ENCODE measurements around the gene C1RL. TPM values are rescaled to one million over a fixed set of nuclear protein-coding genes. Genes with fewer than 3 reads are reported as not detected.

The C1RL gene
- total RNA-seq, 1 experiment from 2014 or later, result 17.7 TPM

DNA sequence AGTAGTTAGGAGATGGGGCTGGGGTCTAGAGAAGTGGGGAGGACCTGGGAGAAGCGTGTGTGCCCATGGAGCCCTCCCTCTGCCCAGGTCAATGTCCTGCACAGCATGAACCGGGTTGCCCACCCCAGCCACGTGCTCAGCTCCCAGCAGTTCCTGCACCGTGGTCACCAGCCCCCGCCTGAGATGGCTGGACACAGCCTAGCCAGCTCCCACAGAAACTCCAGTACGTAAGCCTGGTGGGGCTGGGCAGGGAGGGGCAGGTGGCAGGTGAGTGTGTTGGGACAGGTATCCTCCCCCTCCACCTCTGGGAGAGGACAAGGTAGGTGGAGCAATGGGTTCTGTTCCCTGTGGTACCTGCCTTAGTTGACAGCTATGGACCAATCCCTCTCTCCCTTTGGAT lies 41.8 kb upstream of the C1RL start:
- no peaks in the 10 kb centered on the region for H3K9me3 Mint-ChIP-seq
- H3K36me3 Mint-ChIP-seq, result peaks cover 8% of the 10 kb centered on the region
- DNase-seq (ENCODE audit: low spot score) (no peak), ATAC-seq (no peak)
- TF ChIP-seq ZNF416 (CRISPR knock-in tag; IDR thresholded peaks at IDR 0.05), result no peak
- TF ChIP-seq ZNF532 (CRISPR knock-in tag; IDR thresholded peaks at IDR 0.05; ENCODE audit: borderline replicate concordance), result no peak
- TF ChIP-seq TEAD1 (CRISPR knock-in tag; IDR thresholded peaks at IDR 0.05), result no peak
- no peak for TF ChIP-seq ZNF263 (CRISPR knock-in tag; IDR thresholded peaks at IDR 0.05; ENCODE audit: low read depth)
- TF ChIP-seq ZNF232 (CRISPR knock-in tag; IDR thresholded peaks at IDR 0.05), result no peak
- TF ChIP-seq SMAD3 (CRISPR knock-in tag; IDR thresholded peaks at IDR 0.05; ENCODE audit: borderline replicate concordance), result no peak
- TF ChIP-seq FOXJ3 (CRISPR knock-in tag; IDR thresholded peaks at IDR 0.05; ENCODE audit: borderline replicate concordance), result no peak
- TF ChIP-seq, protein P1, sequence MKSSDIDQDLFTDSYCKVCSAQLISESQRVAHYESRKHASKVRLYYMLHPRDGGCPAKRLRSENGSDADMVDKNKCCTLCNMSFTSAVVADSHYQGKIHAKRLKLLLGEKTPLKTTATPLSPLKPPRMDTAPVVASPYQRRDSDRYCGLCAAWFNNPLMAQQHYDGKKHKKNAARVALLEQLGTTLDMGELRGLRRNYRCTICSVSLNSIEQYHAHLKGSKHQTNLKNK (CRISPR knock-in tag; IDR thresholded peaks at IDR 0.05), result no peak
- TF ChIP-seq, protein P2, sequence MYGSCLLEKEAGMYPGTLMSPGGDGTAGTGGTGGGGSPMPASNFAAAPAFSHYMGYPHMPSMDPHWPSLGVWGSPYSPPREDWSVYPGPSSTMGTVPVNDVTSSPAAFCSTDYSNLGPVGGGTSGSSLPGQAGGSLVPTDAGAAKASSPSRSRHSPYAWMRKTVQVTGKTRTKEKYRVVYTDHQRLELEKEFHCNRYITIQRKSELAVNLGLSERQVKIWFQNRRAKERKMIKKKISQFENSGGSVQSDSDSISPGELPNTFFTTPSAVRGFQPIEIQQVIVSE (CRISPR knock-in tag; IDR thresholded peaks at IDR 0.05; ENCODE audit: borderline replicate concordance), result no peak
- TF ChIP-seq TCF7 (CRISPR knock-in tag; IDR thresholded peaks at IDR 0.05; ENCODE audit: low read depth), result no peak
- no peak for TF ChIP-seq CREM (CRISPR knock-in tag; IDR thresholded peaks at IDR 0.05)
- no peak for TF ChIP-seq NFE2L1 (CRISPR knock-in tag; IDR thresholded peaks at IDR 0.05)
- no peak for TF ChIP-seq ATF1 (CRISPR knock-in tag; IDR thresholded peaks at IDR 0.05)
- no peak for TF ChIP-seq SMAD4 (CRISPR knock-in tag; IDR thresholded peaks at IDR 0.05)
- no peak for TF ChIP-seq USF1 (CRISPR knock-in tag; IDR thresholded peaks at IDR 0.05)
- TF ChIP-seq ELF4 (CRISPR knock-in tag; IDR thresholded peaks at IDR 0.05; ENCODE audit: low read depth), result no peak
- ChIA-PET POLR2A (no interaction called here), CTCF (no interaction called here)
- H3K4me1 Mint-ChIP-seq, result no peaks in the 10 kb centered on the region
- H3K4me3 Mint-ChIP-seq, result no peak overlapping the region
- H3K27ac Mint-ChIP-seq, result no peak overlapping the region
- H3K27me3 Mint-ChIP-seq (ENCODE audit: low read depth), result no peaks in the 10 kb centered on the region

GRCh38 chr12:7150356-7150755 lies 41.3 kb upstream of the C1RL start:
- no peak for ATAC-seq
- Mint-ChIP-seq H3K27ac (no peak overlapping the region), H3K36me3 (peaks cover 8% of the 10 kb centered on the region), H3K4me1 (no peaks in the 10 kb centered on the region), H3K27me3 (ENCODE audit: low read depth) (no peaks in the 10 kb centered on the region), H3K4me3 (no peak overlapping the region), H3K9me3 (no peaks in the 10 kb centered on the region)
- CTCF ChIA-PET, result no interaction called here
- POLR2A ChIA-PET, result no interaction called here
- DNase-seq (ENCODE audit: low spot score), result no peak
- TF ChIP-seq ZNF512 (CRISPR knock-in tag; IDR thresholded peaks at IDR 0.05; ENCODE audit: borderline replicate concordance) (no peak), NFATC4 (CRISPR knock-in tag; IDR thresholded peaks at IDR 0.05) (no peak), ZNF671 (CRISPR knock-in tag; IDR thresholded peaks at IDR 0.05) (no peak), ATF1 (CRISPR knock-in tag; IDR thresholded peaks at IDR 0.05) (no peak), NR2C2 (CRISPR knock-in tag; IDR thresholded peaks at IDR 0.05) (no peak), RELA (CRISPR knock-in tag; IDR thresholded peaks at IDR 0.05; ENCODE audit: borderline replicate concordance) (no peak), ATF3 (CRISPR knock-in tag; conservative IDR thresholded peaks at IDR 0.05) (no peak)
- TF ChIP-seq, protein P3, sequence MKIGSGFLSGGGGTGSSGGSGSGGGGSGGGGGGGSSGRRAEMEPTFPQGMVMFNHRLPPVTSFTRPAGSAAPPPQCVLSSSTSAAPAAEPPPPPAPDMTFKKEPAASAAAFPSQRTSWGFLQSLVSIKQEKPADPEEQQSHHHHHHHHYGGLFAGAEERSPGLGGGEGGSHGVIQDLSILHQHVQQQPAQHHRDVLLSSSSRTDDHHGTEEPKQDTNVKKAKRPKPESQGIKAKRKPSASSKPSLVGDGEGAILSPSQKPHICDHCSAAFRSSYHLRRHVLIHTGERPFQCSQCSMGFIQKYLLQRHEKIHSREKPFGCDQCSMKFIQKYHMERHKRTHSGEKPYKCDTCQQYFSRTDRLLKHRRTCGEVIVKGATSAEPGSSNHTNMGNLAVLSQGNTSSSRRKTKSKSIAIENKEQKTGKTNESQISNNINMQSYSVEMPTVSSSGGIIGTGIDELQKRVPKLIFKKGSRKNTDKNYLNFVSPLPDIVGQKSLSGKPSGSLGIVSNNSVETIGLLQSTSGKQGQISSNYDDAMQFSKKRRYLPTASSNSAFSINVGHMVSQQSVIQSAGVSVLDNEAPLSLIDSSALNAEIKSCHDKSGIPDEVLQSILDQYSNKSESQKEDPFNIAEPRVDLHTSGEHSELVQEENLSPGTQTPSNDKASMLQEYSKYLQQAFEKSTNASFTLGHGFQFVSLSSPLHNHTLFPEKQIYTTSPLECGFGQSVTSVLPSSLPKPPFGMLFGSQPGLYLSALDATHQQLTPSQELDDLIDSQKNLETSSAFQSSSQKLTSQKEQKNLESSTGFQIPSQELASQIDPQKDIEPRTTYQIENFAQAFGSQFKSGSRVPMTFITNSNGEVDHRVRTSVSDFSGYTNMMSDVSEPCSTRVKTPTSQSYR (CRISPR knock-in tag; IDR thresholded peaks at IDR 0.05), result no peak
- TF ChIP-seq, protein P4, sequence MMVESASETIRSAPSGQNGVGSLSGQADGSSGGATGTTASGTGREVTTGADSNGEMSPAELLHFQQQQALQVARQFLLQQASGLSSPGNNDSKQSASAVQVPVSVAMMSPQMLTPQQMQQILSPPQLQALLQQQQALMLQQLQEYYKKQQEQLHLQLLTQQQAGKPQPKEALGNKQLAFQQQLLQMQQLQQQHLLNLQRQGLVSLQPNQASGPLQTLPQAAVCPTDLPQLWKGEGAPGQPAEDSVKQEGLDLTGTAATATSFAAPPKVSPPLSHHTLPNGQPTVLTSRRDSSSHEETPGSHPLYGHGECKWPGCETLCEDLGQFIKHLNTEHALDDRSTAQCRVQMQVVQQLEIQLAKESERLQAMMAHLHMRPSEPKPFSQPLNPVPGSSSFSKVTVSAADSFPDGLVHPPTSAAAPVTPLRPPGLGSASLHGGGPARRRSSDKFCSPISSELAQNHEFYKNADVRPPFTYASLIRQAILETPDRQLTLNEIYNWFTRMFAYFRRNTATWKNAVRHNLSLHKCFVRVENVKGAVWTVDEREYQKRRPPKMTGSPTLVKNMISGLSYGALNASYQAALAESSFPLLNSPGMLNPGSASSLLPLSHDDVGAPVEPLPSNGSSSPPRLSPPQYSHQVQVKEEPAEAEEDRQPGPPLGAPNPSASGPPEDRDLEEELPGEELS (CRISPR knock-in tag; IDR thresholded peaks at IDR 0.05), result no peak

Measured in WTC11 (cell line).